PC-3 (cell line): ENCODE data around the gene KIF15. TPM values are rescaled to one million over a fixed set of nuclear protein-coding genes. Genes with fewer than 3 reads are reported as not detected.

Experiments
- ATAC-seq: fragments of 200-7000 bp; cut with Tn5 transposase; 2 replicates; pipeline ENCODE4 v1.9.1; 2020; ENCODE audit warnings: mild to moderate bottlenecking, moderate library complexity
- BruUV-seq: library from RNA; stranded (reverse); fragments of 400-500 nt; replicated peaks from 2 replicates; lab custom pipeline; 2021; lab: Mats Ljungman, UMichigan
- CTCF ChIA-PET: fragments of 300-600 bp; sonication (Branson Sonifier 250); formaldehyde crosslinking; loops from one replicate; lab custom pipeline; 2022; ENCODE audit warnings: antibody characterized with exemption; lab: Charles Lee
- POLR2A ChIA-PET: fragments of 300-600 bp; sonication (Branson Sonifier 250); formaldehyde crosslinking; loops from one replicate; lab custom pipeline; 2022; ENCODE audit warnings: antibody characterized with exemption; ENCODE audit not compliant: unreplicated experiment; lab: Charles Lee
- DNase-seq: peaks from one replicate; pipeline ENCODE4 v3.0.0-alpha.2; 2015
- H2AFZ ChIP-seq: fragments of 300-600 bp; sonication (generic); 2 replicates; pipeline ENCODE4 v1.6.0; 2016; ENCODE audit warnings: antibody characterized with exemption, low read length
- H3F3A ChIP-seq: fragments of 300-600 bp; sonication (generic); one replicate; pipeline ENCODE4 v1.6.0; 2017; ENCODE audit warnings: antibody characterized with exemption, low read length, control low read depth, mild to moderate bottlenecking; ENCODE audit not compliant: unreplicated experiment
- H3K27ac ChIP-seq: fragments of 300-600 bp; sonication (generic); 2 replicates; pipeline ENCODE4 v1.5.1; 2016; ENCODE audit warnings: mild to moderate bottlenecking, low read length
- H3K27me3 ChIP-seq: fragments of 300-600 bp; sonication (generic); 2 replicates; pipeline ENCODE4 v1.6.1; 2016; ENCODE audit warnings: low read length, mixed read lengths
- H3K36me3 ChIP-seq: fragments of 300-600 bp; sonication (generic); 2 replicates; pipeline ENCODE4 v1.6.1; 2016; ENCODE audit warnings: low read depth, mixed run types, low read length, mixed read lengths
- H3K4me1 ChIP-seq: fragments of 300-600 bp; sonication (generic); 2 replicates; pipeline ENCODE4 v1.5.1; 2016; ENCODE audit warnings: low read length; ENCODE audit not compliant: insufficient read depth
- H3K4me2 ChIP-seq: fragments of 300-600 bp; sonication (generic); 2 replicates; pipeline ENCODE4 v1.6.0; 2016; ENCODE audit warnings: low read length
- H3K4me3 ChIP-seq: fragments of 300-600 bp; sonication (generic); 2 replicates; pipeline ENCODE4 v1.5.1; 2016; ENCODE audit warnings: mild to moderate bottlenecking, low read length, mixed read lengths
- H3K79me2 ChIP-seq: fragments of 300-600 bp; sonication (generic); 2 replicates; pipeline ENCODE4 v1.6.1; 2017; ENCODE audit warnings: low read length, mixed read lengths
- H3K9ac ChIP-seq: fragments of 300-600 bp; sonication (generic); 2 replicates; pipeline ENCODE4 v1.6.0; 2016; ENCODE audit warnings: mild to moderate bottlenecking, low read length
- H3K9me2 ChIP-seq: fragments of 300-600 bp; sonication (generic); replicated peaks from 2 replicates; pipeline ENCODE4 v1.6.1; 2016; ENCODE audit warnings: mixed run types, low read length, mixed read lengths
- H3K9me3 ChIP-seq: fragments of 300-600 bp; sonication (generic); 2 replicates; pipeline ENCODE4 v1.6.1; 2016; ENCODE audit warnings: low read length, mixed read lengths
- H4K20me1 ChIP-seq: fragments of 300-600 bp; sonication (generic); 2 replicates; pipeline ENCODE4 v1.6.1; 2016; ENCODE audit warnings: low read length, mixed read lengths
- CTCF ChIP-seq: fragments of 300-600 bp; sonication (generic); conservative IDR thresholded peaks from 2 replicates; pipeline ENCODE4 v1.5.1; 2017; ENCODE audit warnings: antibody characterized with exemption, low read depth, mild to moderate bottlenecking, low read length
- EZH2 ChIP-seq: fragments of 300-600 bp; sonication (generic); IDR thresholded peaks from one replicate; pipeline ENCODE4 v1.6.1; 2017; ENCODE audit warnings: antibody characterized with exemption, mild to moderate bottlenecking, low read length; ENCODE audit not compliant: unreplicated experiment
- EZH2phosphoT487 ChIP-seq: fragments of 300-600 bp; sonication (generic); IDR thresholded peaks from 2 replicates; pipeline ENCODE4 v1.6.1; 2018; ENCODE audit warnings: mild to moderate bottlenecking, antibody characterized with exemption, low read length, borderline replicate concordance
- intact Hi-C: fragments of 100-400 bp; cut with micrococcal nuclease; formaldehyde crosslinking; loops from 2 replicates; pipeline ENCODE4 v1.9.0; 2023
- total RNA-seq: library from RNA; depleted of rRNA; stranded (reverse); fragments of >200 nt; gene quantifications from 2 replicates; pipeline ENCODE4 v1.2.3, GENCODE V29; 2014; rRNA removed

Gene KIF15
- total RNA-seq, 1 experiment from 2014 or later, result 19.1 TPM

DNA sequence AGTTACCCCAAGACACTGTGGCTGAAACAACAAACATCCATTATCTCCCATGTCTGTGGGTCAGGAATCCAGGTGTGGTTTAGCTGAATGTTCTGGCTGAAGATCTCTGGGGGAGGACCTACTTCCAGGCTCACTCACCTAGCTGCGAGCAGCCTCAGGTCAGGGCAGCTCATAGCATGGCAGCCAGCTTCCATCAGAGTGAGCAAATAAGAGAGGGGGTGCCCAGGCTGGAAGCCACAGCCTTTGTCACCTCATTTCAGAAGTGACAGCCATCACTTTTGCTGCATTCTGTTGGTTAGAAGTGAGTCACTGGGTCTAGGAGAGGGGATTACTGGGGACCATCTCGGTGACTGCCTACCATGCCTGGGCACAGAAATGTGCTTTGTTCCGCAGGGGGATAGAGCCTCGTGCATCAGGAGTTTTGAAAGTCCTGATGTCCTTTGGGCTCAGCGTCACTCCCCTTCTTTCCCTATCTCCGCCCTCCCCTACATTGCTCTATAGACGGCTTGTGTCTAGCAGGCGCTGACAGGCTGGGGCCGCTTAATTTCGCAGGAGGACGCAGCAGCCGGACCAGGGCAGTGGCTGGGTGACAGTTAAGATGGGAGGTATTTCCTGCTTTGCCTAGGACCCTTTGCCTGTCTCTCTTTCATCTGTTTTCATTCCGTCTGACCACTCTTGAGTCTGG, 138.2 kb downstream of the KIF15 start:
- Histone ChIP-seq H3F3A (no peaks in the 10 kb centered on the region), H3K27ac (no peak overlapping the region), H3K9ac (no peak overlapping the region), H3K9me2 (no peaks in the 10 kb centered on the region), H3K27me3 (no peaks in the 10 kb centered on the region), H3K36me3 (no peaks in the 10 kb centered on the region), H3K4me2 (no peak overlapping the region), H2AFZ (no peak overlapping the region), H3K79me2 (no peaks in the 10 kb centered on the region), H3K4me1 (no peaks in the 10 kb centered on the region), H3K9me3 (no peaks in the 10 kb centered on the region), H4K20me1 (no peaks in the 10 kb centered on the region), H3K4me3 (no peak overlapping the region)
- TF ChIP-seq EZH2phosphoT487 (no peak), EZH2 (no peak), CTCF (no peak)
- ChIA-PET CTCF (no interaction called here), POLR2A (no interaction called here)
- DNase-seq (no peak), ATAC-seq (no peak)
- no TSS peak for BruUV-seq
- intact Hi-C loops, result no loop called here

DNA sequence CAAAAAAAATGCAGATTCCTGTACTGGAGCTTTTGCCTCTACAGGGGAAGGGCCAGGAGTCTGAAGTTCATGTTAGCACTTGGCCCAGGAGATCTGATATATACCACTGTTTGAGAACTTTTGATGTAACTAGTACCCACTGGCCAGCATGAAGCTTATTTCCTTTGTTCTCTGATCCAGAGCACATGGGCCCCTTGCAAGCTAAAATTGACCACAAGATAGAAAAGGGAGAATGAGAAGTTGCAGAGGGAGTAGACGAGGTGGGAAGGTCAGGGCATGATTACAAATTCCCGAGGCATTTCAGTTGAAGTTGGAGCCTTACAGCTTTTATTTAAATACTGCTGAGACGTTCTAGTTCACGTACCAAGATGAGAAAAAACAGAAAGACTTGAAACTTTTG, 141.0 kb downstream of the KIF15 start:
- no peaks in the 10 kb centered on the region for H3K36me3 ChIP-seq
- ChIA-PET POLR2A (no interaction called here), CTCF (no interaction called here)
- no peak overlapping the region for H3K27ac ChIP-seq
- no peaks in the 10 kb centered on the region for H3K9me3 ChIP-seq
- H3F3A ChIP-seq, result no peaks in the 10 kb centered on the region
- H3K9me2 ChIP-seq, result no peaks in the 10 kb centered on the region
- H3K27me3 ChIP-seq, result no peaks in the 10 kb centered on the region
- no peaks in the 10 kb centered on the region for H3K79me2 ChIP-seq
- H3K4me1 ChIP-seq, result peaks cover 10% of the 10 kb centered on the region
- no TSS peak for BruUV-seq
- H2AFZ ChIP-seq, result no peak overlapping the region
- no peak overlapping the region for H3K4me3 ChIP-seq
- ATAC-seq, result no peak
- intact Hi-C loops, result no loop called here
- H4K20me1 ChIP-seq, result no peaks in the 10 kb centered on the region
- DNase-seq, result no peak
- H3K9ac ChIP-seq, result no peak overlapping the region
- TF ChIP-seq EZH2phosphoT487 (no peak), EZH2 (no peak), CTCF (no peak)
- H3K4me2 ChIP-seq, result no peak overlapping the region

Other genes starting within 250 kb of the KIF15 start
- not detected in 2 replicates for gene ZKSCAN7, start 206.6 kb upstream of the KIF15 start, total RNA-seq
- gene ZNF660, start 176.8 kb upstream of the KIF15 start, total RNA-seq, result not detected in 2 replicates
- gene ZNF197, start 136.8 kb upstream of the KIF15 start, total RNA-seq, result 9.6 and 10.4 TPM in 2 replicates
- 12.0 and 12.4 TPM in 2 replicates for gene ZNF35, start 113.1 kb upstream of the KIF15 start, total RNA-seq
- not detected in 2 replicates for gene ZNF502, start 49.1 kb upstream of the KIF15 start, total RNA-seq
- gene ZNF501, start 32.2 kb upstream of the KIF15 start, total RNA-seq, result not detected in 2 replicates
- gene KIAA1143, start 175 bp upstream of the KIF15 start, total RNA-seq, result 16.5 and 20.4 TPM in 2 replicates
- 6.3 and 10.2 TPM in 2 replicates for gene TMEM42, start 100.1 kb downstream of the KIF15 start, total RNA-seq
- gene TGM4, start 112.8 kb downstream of the KIF15 start, total RNA-seq, result 0.46 and 1.2 TPM in 2 replicates
- 122 and 153 TPM in 2 replicates for gene ZDHHC3, start 214.4 kb downstream of the KIF15 start, total RNA-seq
- gene EXOSC7, start 214.4 kb downstream of the KIF15 start, total RNA-seq, result 79.8 and 81.5 TPM in 2 replicates